Loucy (cell line): ENCODE measurements around the gene APH1B.
"Not testable (repeated sequence)": the region's sequence is repeated elsewhere in the genome, so short reads cannot be mapped to it uniquely, and the experiment has no call there.

Source experiments
- H2AFZ ChIP-seq: fragments of 200-600 bp; sonication (generic); 2 replicates; pipeline ENCODE4 v1.6.0; 2016; ENCODE audit warnings: antibody characterized with exemption, mild to moderate bottlenecking, low read length, moderate library complexity
- H3F3A ChIP-seq: fragments of 200-600 bp; 2 replicates; pipeline ENCODE4 v1.6.0; 2016; ENCODE audit warnings: antibody characterized with exemption, low read depth, mild to moderate bottlenecking
- H3K27me3 ChIP-seq: fragments of 200-600 bp; sonication (generic); 2 replicates; pipeline ENCODE4 v1.6.1; 2014; ENCODE audit warnings: low read length, mild to moderate bottlenecking; ENCODE audit not compliant: insufficient read depth, poor library complexity, severe bottlenecking
- H3K36me3 ChIP-seq: fragments of 200-600 bp; sonication (generic); 2 replicates; pipeline ENCODE4 v1.6.1; 2016; ENCODE audit warnings: low read length; ENCODE audit not compliant: insufficient read depth
- H3K4me1 ChIP-seq: fragments of 200-600 bp; sonication (generic); 2 replicates; pipeline ENCODE4 v1.5.1; 2014; ENCODE audit warnings: low read length, mild to moderate bottlenecking; ENCODE audit not compliant: insufficient read depth, poor library complexity, severe bottlenecking
- H3K4me2 ChIP-seq: fragments of 200-600 bp; sonication (generic); 2 replicates; pipeline ENCODE4 v1.6.0; 2014; ENCODE audit warnings: antibody characterized with exemption, low read length, low read depth, mild to moderate bottlenecking; ENCODE audit not compliant: poor library complexity, severe bottlenecking
- H3K4me3 ChIP-seq: fragments of 200-600 bp; sonication (generic); 2 replicates; pipeline ENCODE4 v1.5.1; 2014; ENCODE audit warnings: low read length, mild to moderate bottlenecking, mixed read lengths; ENCODE audit not compliant: poor library complexity, severe bottlenecking
- H3K79me2 ChIP-seq: fragments of 200-600 bp; sonication (generic); 2 replicates; pipeline ENCODE4 v1.6.1; 2014; ENCODE audit warnings: low read length; ENCODE audit not compliant: insufficient read depth
- H3K9ac ChIP-seq: fragments of 200-600 bp; sonication (generic); 2 replicates; pipeline ENCODE4 v1.6.0; 2014; ENCODE audit warnings: mild to moderate bottlenecking, low read depth, low read length, moderate library complexity; ENCODE audit not compliant: poor library complexity, severe bottlenecking
- H3K9me2 ChIP-seq: fragments of 200-600 bp; sonication (generic); replicated peaks from 2 replicates; pipeline ENCODE4 v1.6.1; 2016; ENCODE audit warnings: low read depth, low read length, mixed read lengths
- H3K9me3 ChIP-seq: fragments of 200-600 bp; sonication (generic); 2 replicates; pipeline ENCODE4 v1.6.1; 2014; ENCODE audit warnings: mild to moderate bottlenecking, antibody characterized with exemption, low read length, low read depth; ENCODE audit not compliant: insufficient read depth
- H4K20me1 ChIP-seq: fragments of 200-600 bp; sonication (generic); 2 replicates; pipeline ENCODE4 v1.6.0; 2014; ENCODE audit warnings: antibody characterized with exemption, low read length, mild to moderate bottlenecking; ENCODE audit not compliant: insufficient read depth, poor library complexity, severe bottlenecking
- EZH2phosphoT487 ChIP-seq: fragments of 200-600 bp; IDR thresholded peaks from 2 replicates; pipeline ENCODE4 v1.6.1; 2018; ENCODE audit warnings: antibody characterized with exemption, mild to moderate bottlenecking, moderate library complexity, borderline replicate concordance
- TF ChIP-seq, protein P1 (sequence below): fragments of 200-600 bp; sonication (generic); conservative IDR thresholded peaks from 2 replicates; pipeline ENCODE4 v1.5.1; 2014; ENCODE audit warnings: mild to moderate bottlenecking, antibody characterized with exemption, low read length

APH1B gene

DNA sequence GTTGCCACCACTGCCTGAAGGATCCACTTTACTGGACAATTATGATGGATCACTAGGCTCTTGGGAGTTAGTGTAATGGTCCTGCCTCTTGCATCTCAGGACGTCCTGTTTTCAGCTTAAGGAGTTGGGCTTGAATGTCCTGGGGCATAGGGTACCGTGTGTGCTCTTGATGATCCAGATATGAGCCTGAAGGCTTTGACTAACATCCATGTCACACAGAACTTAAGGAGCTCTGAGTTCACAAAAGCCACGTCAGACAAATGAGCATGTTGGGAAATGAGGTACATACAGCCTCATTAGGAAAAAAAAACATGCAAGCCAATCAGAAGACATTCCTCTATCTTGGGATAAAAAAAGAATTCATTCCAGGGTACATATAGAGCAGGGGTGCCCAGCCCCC is 63.5 kb downstream of the APH1B start:
- Histone ChIP-seq H3K9ac (no peak overlapping the region), H3K9me3 (no peaks in the 10 kb centered on the region), H3K4me3 (no peak overlapping the region), H3K27me3 (no peaks in the 10 kb centered on the region), H3K4me2 (no peak overlapping the region), H3K36me3 (no peaks in the 10 kb centered on the region), H4K20me1 (no peaks in the 10 kb centered on the region), H3F3A (no peaks in the 10 kb centered on the region), H3K79me2 (no peaks in the 10 kb centered on the region), H2AFZ (no peak overlapping the region), H3K9me2 (no peaks in the 10 kb centered on the region), H3K4me1 (peaks cover 7% of the 10 kb centered on the region)
- TF ChIP-seq EZH2phosphoT487 = no peak
- TF ChIP-seq, protein P1, sequence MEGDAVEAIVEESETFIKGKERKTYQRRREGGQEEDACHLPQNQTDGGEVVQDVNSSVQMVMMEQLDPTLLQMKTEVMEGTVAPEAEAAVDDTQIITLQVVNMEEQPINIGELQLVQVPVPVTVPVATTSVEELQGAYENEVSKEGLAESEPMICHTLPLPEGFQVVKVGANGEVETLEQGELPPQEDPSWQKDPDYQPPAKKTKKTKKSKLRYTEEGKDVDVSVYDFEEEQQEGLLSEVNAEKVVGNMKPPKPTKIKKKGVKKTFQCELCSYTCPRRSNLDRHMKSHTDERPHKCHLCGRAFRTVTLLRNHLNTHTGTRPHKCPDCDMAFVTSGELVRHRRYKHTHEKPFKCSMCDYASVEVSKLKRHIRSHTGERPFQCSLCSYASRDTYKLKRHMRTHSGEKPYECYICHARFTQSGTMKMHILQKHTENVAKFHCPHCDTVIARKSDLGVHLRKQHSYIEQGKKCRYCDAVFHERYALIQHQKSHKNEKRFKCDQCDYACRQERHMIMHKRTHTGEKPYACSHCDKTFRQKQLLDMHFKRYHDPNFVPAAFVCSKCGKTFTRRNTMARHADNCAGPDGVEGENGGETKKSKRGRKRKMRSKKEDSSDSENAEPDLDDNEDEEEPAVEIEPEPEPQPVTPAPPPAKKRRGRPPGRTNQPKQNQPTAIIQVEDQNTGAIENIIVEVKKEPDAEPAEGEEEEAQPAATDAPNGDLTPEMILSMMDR = no peak

DNA sequence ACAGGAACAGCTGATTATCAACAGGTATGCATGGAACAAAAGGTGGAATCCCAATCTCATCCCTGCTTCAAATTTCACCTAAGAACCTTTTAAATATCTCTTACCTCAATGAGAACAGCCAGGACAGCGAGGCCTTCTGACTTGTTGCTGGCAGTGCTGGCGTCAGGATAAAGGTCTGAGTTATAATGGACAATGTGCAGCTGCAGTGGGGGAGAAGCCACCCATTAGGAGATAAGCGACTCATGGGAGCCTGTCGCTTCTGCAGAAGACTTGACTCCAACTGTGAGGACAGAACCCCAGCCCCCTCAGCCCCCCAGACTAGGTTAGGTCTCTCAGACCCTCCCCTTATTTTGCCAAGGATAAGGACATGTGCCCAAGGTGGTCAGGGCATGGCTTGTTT is 64.5 kb downstream of the APH1B start:
- no peaks in the 10 kb centered on the region for H3K36me3 ChIP-seq
- no peaks in the 10 kb centered on the region for H4K20me1 ChIP-seq
- peaks cover 7% of the 10 kb centered on the region for H3K4me1 ChIP-seq
- H3K9me3 ChIP-seq = no peaks in the 10 kb centered on the region
- H3K9me2 ChIP-seq = no peaks in the 10 kb centered on the region
- H2AFZ ChIP-seq = no peak overlapping the region
- no peak overlapping the region for H3K9ac ChIP-seq
- no peaks in the 10 kb centered on the region for H3K27me3 ChIP-seq
- H3F3A ChIP-seq = no peaks in the 10 kb centered on the region
- H3K79me2 ChIP-seq = no peaks in the 10 kb centered on the region
- TF ChIP-seq, protein P1 = no peak
- TF ChIP-seq EZH2phosphoT487 = no peak
- H3K4me2 ChIP-seq = no peak overlapping the region
- no peak overlapping the region for H3K4me3 ChIP-seq

DNA sequence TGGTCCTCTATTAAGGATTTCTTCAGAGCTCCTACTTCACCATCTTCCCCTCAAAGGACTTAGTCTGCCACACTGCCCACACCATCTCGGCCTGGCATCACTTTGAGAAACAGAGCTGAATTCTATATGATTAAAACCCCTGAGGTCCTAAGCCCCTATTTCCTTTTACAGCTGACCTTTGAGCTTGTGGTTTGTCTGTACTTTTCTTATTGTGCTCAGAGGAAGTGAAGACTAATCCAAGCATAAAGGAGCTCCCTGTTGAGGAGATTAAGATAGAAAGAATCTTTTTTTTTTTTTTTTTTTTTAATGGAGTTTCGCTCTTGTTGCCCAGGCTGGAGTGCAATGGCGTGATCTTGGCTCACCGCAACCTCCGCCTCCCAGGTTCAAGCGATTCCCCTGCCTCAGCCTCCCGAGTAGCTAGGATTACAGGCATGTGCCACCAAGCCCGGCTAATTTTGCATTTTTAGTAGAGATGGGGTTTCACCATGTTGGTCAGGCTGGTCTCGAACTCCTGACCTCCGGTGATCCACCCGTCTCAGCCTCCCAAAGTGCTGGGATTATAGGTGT is 65.7 kb downstream of the APH1B start:
- H3F3A ChIP-seq, H2AFZ ChIP-seq, H3K4me2 ChIP-seq, H4K20me1 ChIP-seq, H3K4me1 ChIP-seq, H3K36me3 ChIP-seq, H3K27me3 ChIP-seq, H3K4me3 ChIP-seq, H3K9me3 ChIP-seq, H3K79me2 ChIP-seq, H3K9ac ChIP-seq, H3K9me2 ChIP-seq: not testable (repeated sequence)

DNA sequence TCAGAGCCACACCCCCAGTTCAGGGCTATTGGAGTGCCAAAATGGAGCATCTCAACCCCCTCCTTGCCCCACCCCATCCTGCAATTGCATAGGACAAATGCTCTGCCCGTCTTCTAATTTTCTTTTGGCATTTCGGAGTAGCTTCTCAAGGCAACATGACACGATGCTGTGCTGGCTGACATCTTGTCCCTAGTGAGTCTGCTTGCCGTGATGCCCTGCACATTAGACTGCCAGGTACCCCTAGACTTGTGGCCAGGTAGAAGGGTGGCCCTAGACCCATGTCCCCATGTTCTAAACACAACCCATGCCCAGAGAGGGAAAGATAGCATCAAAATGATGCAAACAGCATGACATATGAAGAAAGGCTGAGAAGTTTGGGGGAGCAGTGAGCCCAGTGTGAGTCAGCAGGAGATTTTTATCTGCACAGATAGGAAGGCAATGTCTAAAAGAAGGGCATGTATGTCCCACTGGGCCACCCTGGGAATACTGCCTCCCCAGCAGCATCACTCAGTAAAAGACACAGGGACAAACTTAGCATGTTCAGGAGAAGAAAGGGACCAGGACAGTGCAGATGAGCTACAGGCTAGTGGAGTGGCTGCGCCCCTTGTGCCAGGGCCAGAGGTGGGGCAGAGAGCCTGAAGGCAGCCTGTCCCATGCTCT is 67.5 kb downstream of the APH1B start:
- no peaks in the 10 kb centered on the region for H3K27me3 ChIP-seq
- no peak overlapping the region for H3K4me2 ChIP-seq
- no peaks in the 10 kb centered on the region for H3K9me3 ChIP-seq
- no peaks in the 10 kb centered on the region for H3K79me2 ChIP-seq
- no peaks in the 10 kb centered on the region for H4K20me1 ChIP-seq
- no peak overlapping the region for H3K4me3 ChIP-seq
- H2AFZ ChIP-seq = no peak overlapping the region
- H3K9me2 ChIP-seq = no peaks in the 10 kb centered on the region
- no peaks in the 10 kb centered on the region for H3F3A ChIP-seq
- peaks cover 7% of the 10 kb centered on the region for H3K4me1 ChIP-seq
- H3K36me3 ChIP-seq = no peaks in the 10 kb centered on the region
- no peak for TF ChIP-seq EZH2phosphoT487
- TF ChIP-seq, protein P1 = no peak
- no peak overlapping the region for H3K9ac ChIP-seq
